ENCODE measurements around the gene CUEDC2.

- TF ChIP-seq MLX (CRISPR knock-in tag; IDR thresholded peaks at IDR 0.05) (no peak), ATF2 (CRISPR knock-in tag; IDR thresholded peaks at IDR 0.05; ENCODE audit: borderline replicate concordance, low read depth) (no peak), ZNF263 (CRISPR knock-in tag; IDR thresholded peaks at IDR 0.05; ENCODE audit: low read depth) (no peak), CTCF (IDR thresholded peaks at IDR 0.05) (no peak), TEAD1 (CRISPR knock-in tag; IDR thresholded peaks at IDR 0.05) (no peak), MXD4 (CRISPR knock-in tag; IDR thresholded peaks at IDR 0.05; ENCODE audit: borderline replicate concordance) (no peak), ZNF671 (CRISPR knock-in tag; IDR thresholded peaks at IDR 0.05) (no peak), NR3C1 (CRISPR knock-in tag; conservative IDR thresholded peaks at IDR 0.05; ENCODE audit: low read depth) (no peak), NR2C2 (CRISPR knock-in tag; IDR thresholded peaks at IDR 0.05) (no peak), ETV6 (CRISPR knock-in tag; IDR thresholded peaks at IDR 0.05) (no peak), MYBL2 (CRISPR knock-in tag; IDR thresholded peaks at IDR 0.05) (no peak), MAX (CRISPR knock-in tag; IDR thresholded peaks at IDR 0.05) (no peak)
These were observed 3.3 kb upstream of the CUEDC2 start for GRCh38 chr10:102435529-102436233.

All from WTC11 (cell line).